IPS-18c (cell line): Measurements from ENCODE around the gene KIF1C.
"Not testable (repeated sequence)": the region's sequence is repeated elsewhere in the genome, so short reads cannot be mapped to it uniquely, and the experiment has no call there.

Experiments
- H3K4me3 ChIP-seq: 2 replicates; pipeline ENCODE4 v1.7.0; 2013; ENCODE audit warnings: low read depth, mild to moderate bottlenecking, low read length, moderate library complexity; ENCODE audit not compliant: insufficient read depth
- H3K9me3 ChIP-seq: one replicate; pipeline ENCODE4 v1.6.1; 2013; ENCODE audit warnings: mild to moderate bottlenecking, low read length, moderate library complexity; ENCODE audit not compliant: control insufficient read depth, insufficient read depth

KIF1C gene

DNA sequence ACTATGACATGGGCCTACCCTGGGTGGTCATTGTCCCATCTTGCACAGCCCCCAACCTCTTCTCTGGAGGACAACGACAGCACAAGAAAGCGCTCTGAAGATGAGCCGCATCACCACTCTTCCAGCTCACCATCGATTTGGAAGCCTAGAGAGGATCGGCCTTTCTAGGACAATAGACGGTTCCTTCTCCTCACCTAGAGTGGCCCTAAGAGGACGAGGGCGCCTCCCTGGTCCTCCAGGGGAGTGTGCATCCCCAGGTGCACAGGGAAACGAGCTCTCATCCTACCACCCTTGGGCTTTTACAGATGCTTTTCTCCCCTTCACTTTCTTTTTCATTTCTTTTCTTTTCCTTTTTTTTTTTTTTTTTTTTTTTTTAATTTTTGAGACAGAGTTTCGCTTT, 57.8 kb downstream of the KIF1C start:
- no peak overlapping the region for H3K4me3 ChIP-seq
- H3K9me3 ChIP-seq: no peaks in the 10 kb centered on the region

DNA sequence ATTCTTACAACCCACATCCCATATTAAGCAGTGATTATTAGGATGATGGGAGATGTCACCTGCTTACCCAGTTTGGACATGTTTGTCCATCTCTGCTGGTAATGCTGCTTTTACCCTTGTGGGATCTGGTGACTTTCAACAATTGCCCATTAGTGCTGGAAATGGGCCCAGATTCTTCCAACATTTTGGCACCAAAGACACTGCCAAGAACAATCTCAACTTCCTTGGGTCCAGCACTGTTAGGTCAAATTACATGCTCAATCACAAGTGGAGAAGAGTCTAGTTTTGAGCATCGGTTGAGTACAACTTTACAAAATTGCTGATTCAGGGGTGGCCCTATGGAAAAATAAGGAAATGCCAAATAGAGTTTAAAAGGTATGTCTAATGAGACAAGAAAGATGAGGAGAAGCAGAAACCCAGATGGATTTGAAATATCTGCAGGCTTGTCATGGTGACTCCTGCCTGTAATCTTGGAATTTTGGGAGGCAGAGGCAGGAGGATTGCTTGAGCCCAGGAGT, 67.5 kb downstream of the KIF1C start:
- Histone ChIP-seq H3K4me3 (no peak overlapping the region), H3K9me3 (peaks cover 1% of the 10 kb centered on the region)

DNA sequence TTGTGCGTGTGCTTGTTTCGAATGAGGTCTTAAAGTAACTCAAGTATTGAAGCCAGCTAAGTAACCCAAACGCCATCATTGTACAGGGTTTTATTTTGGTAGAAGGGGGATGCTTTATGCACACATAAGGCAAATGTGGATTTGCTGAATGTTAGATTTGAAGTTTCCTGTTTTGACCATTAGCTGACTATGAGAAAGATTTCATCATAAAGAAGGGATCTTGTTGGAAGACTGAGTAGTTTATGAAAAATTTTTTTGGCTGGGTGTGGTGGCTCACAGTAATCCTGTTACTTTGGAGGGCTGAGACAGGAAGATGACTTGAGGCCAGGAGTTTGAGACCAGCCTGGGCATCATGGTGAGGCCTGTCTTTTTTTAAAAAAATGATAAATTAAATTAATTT, 70.5 kb downstream of the KIF1C start:
- H3K4me3 ChIP-seq: no peak overlapping the region
- H3K9me3 ChIP-seq: peaks cover 3% of the 10 kb centered on the region

DNA sequence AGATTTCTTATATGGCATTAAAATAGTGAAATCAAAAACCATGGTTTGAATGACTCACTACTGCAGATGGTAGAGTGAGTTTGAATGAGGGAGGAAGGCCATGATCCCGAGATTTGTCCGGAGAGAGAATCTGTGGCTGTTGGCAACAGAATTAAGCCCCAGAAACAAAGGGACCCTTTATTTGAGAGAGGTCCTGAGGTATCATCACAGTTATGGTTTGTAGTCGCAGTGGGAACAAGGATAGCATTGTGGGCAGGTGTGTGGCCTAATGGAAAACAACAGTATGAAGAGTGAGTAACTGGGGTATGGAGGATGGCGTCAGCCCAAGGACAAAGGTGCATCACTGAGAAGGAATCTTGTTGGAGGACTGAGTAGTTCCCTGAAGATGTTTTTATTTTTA, 72.0 kb downstream of the KIF1C start:
- Histone ChIP-seq H3K4me3 (no peak overlapping the region), H3K9me3 (peaks cover 3% of the 10 kb centered on the region)

DNA sequence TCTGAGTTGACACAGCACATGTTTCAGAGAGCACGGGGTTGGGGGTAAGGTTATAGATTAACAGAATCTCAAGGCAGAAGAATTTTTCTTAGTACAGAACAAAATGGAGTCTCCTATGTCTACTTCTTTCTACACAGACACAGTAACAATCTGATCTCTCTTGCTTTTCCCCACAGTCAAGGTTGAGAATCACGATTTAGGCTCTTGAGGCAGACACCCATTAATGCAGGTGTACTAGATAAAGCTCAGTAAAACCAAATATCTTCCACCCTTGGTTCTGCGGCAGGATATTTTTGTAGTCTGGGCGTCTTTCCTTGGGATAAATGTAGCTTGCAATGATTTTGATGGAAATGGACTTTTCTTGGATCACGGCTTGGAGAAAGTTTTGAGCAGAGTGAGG, 77.7 kb downstream of the KIF1C start:
- H3K4me3 ChIP-seq, H3K9me3 ChIP-seq: not testable (repeated sequence)

DNA sequence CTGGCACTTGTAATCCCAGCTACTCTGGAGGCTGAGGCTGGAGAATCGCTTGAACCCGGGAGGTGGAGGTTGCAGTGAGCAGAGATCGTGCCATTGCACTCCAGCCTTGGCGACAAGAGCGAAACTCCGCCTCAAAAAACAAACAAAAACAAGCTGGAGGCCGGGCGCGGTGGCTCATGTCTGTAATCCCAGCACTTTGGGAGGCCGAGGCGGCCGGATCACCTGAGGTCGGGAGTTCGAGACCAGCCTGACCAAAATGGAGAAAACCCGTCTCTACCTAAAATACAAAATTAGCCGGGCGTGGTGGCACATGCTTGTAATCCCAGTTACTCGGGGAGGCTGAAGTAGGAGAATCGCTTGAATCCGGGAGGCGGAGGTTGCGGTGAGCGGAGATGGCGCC, 79.5 kb downstream of the KIF1C start:
- not testable (repeated sequence) for H3K4me3 ChIP-seq, H3K9me3 ChIP-seq

DNA sequence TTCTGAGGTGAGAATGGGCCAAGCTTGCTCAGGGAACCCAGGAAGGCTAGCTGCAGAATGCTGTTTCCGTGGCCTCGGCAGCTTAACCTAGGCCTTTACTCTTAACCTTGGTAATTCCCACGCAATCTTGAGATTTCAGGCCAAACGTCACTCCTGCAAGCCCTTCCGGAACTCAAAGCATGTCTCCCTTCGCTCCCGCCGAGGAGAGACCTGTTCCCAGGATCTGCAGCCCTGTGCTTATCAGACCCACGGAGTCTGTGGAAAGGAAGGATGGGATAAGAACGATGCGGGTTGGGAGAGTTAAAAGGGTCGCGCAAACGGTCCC, 80.0 kb downstream of the KIF1C start:
- Histone ChIP-seq H3K4me3 (no peak overlapping the region), H3K9me3 (peaks cover 3% of the 10 kb centered on the region)
